Kidney tubule cell (primary cell): Measurements from ENCODE around the gene ACTA2.

ENCODE experiments used
- DNase-seq: peaks from one replicate; pipeline ENCODE4 v3.0.0-alpha.2; 2018; ENCODE audit warnings: low spot score

The ACTA2 gene

GRCh38 chr10:88952647-88953111 is at the start of gene ACTA2:
Gene ACTA2 (minus strand): TSS chr10:88952773. CDS start chr10:88948930, 3,843 bp downstream.
- no peak for DNase-seq

GRCh38 chr10:89001729-89002072 is 49.1 kb upstream of the ACTA2 start:
- no peak for DNase-seq

GRCh38 chr10:89001024-89001728 is 48.6 kb upstream of the ACTA2 start:
- DNase-seq, result no peak

DNA sequence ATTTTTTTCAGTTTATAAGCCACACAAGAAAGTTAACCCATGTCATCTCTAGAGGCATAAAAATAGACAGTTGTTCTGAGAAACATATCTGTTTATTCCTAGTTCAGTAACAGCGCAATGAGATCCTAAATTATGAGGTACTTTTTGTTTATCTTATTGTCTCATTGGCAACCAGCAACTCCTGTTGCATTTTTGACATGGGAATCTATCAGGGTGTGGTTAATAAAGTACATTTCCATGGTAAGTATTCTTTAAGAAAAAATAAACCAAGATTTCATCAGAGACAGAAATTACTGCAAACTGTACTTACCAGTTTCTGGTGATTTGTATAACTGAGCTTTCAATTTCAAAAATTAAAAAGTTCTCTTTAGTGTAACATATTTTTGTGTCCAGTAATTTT is 47.1 kb upstream of the ACTA2 start:
- DNase-seq, result no peak

DNA sequence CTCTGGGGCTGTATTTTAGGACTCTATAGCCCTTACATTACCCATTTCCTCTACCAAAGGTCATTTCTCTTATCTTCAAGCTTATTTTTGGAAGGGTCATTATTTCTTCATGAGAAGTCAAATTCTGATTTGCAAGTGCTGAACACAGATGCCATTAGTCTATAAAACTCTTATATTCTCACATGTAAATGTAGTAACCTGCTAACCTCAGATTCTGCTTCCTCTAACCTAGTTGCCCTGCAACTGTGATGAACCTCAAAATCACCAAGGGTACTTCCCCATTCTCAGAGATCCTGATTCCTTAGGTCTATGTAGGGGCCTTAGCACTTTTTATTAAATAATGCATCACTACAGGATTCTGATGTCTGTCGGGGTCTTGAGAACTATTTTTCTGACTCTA is 44.4 kb upstream of the ACTA2 start:
- DNase-seq, result no peak

DNA sequence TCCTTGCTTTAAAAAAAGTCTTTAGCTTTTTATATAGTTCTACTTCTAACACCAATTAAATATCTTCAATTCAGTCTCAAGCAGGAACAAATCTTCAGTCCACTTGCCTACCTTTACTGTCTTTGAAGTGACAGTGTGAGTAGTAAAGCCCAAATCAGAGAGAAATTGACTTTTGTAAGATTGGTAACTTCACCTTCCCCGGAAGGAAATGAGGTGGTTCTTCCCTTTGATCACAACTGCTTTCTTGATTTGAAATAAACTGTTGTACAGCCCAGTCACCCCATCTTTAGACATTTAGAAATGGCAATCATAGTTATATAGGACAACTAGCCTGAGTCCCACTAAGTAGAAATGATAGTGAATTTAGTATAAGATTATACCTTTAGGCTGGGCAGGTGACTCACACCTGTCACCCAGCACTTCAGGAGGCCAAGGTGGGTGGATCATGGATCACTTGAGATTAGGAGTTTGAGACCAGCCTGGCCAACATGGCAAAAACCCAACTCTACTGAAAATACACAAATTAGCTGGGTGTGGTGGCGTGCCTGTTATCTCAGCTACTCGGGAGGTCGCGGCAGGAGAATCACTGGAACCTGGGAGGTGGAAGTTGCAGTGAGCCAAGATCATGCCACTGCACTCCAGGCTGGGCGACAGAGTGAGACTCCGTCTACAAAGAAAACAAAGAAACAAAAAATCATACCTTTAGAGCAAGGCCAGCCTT is 42.7 kb upstream of the ACTA2 start:
- no peak for DNase-seq

- peak; percentile 53 for DNase-seq
These were observed 41.4 kb upstream of the ACTA2 start for GRCh38 chr10:88994019-88994418.

GRCh38 chr10:88992921-88993524 is 40.5 kb upstream of the ACTA2 start:
- peak; percentile 46 for DNase-seq

DNA sequence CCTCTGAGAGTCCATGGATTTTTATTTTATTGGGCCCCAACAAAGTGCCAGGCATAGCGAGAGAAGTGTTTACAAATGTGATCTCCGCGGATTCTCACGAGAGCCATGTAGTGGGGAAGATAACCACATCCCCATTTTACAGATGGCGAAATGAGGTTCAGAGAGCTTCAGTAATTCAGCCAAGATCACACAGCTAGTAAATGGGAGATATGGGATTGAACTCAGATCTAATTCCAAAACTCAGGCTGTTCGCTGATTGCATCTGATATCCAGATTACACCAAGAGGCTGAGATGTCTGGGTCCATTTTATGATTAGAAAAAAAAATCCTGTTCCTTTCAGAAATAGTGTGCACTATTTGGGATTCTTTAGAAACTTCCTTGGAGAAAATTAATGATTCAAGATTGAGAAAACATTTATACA is 39.3 kb upstream of the ACTA2 start:
- DNase-seq, result no peak

- peak; percentile 66 for DNase-seq
These were observed 38.8 kb upstream of the ACTA2 start for GRCh38 chr10:88991161-88991898.

- DNase-seq, result peak; percentile 99
These were observed 38.0 kb upstream of the ACTA2 start, which contains the start of gene FAS for GRCh38 chr10:88990384-88991160. Gene FAS (plus strand): TSS chr10:88990798. CDS start chr10:88990877, 79 bp downstream.

GRCh38 chr10:88989824-88990383 is 37.3 kb upstream of the ACTA2 start:
- peak; percentile 89 for DNase-seq

DNA sequence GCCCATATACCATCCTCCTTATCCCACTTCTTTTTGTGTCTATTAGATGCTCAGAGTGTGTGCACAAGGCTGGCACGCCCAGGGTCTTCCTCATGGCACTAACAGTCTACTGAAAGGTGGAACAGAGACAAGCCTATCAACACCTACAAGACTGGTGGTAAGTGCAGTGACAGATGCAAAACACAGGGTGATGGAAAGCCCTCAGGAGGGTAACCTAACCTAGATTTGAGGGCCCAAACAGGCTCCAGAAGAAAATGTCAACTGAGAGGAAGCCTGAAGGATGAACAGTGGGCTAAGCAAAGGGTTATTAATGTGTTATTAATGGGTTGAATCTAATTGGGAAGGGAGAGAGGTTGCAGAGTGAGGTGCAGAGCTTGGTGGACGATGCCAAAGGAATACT is 36.9 kb upstream of the ACTA2 start:
- no peak for DNase-seq

DNA sequence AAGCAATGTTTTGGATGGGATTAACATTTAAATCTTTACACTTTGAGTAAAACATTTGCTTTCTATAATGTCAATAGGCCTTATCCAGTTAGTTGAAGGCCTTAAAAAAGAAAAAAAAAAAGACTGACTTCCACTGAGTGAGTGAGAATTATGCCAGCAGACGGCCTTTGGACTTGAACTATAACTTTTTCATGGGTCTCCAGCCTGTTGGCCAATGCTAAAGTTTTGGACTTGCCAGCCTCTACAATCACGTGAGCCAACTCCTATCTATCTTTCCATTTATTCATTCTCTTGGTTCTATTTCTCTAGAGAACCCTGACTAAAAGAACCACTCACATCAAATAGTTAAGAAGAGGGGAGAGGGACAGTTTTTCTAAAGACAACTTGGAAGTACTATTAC is 35.3 kb upstream of the ACTA2 start:
- no peak for DNase-seq

GRCh38 chr10:88987243-88987725 is 34.7 kb upstream of the ACTA2 start:
- no peak for DNase-seq

GRCh38 chr10:88986549-88987242 is 34.1 kb upstream of the ACTA2 start:
- DNase-seq, result peak; percentile 54

DNA sequence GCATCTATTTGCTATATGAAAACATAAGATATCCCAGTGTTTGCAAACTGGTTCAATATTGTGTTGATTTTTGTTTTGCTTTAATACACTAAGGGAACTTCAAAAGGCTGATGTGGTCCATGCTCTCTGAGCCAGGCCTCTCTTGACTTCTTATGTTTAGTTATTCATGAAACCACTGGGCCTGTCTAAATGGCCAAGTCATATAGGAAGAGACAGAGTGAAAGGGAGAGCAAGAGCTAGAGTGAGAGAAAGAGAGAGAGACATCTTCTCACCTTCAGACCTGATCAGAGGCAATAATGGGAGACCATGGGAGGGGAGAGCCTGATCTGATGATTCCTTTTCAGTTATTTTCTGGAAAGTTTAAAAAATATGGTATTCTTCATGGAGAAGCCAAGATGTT is 32.0 kb upstream of the ACTA2 start:
- DNase-seq, result no peak

DNA sequence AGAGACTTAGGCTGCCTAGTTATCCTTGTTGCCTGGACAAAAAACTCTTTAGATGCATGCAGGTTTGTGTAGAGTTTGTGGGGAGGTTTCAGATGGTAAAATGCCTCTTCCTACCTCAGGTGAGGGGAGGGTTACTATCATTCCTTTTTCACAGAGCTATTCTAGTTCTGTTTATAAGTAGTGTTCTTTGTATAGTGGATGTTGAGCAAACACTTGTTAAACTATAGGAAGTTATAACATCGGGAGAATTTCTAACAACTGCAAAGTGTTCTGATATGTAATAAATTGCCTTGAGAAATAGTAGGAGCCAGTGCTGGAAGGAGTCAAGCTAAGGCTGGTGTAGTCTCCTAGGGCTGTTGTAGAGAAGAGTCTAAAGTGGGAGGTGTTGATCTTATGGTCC is 31.4 kb upstream of the ACTA2 start:
- no peak for DNase-seq

DNA sequence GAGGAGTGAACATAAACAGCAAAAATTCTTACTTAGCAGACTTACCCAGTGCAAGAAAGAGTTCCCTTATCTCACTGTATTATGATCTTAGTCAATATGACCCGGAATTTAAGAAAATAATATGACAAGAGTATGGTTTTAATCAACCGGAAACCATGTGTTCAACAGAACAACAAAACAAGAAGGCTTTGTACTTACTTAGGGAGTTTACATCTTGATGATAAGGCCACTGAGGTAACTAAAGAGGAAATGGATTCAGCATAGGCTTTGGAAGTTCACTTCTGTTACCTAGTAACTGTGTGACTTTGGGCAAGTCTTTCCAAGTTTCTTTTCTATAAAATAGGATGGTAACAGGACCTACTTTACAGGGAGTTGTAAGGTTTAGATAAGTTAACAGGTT is 30.6 kb upstream of the ACTA2 start:
- DNase-seq, result no peak

GRCh38 chr10:88982366-88982765 is 29.8 kb upstream of the ACTA2 start:
- DNase-seq, result no peak
